Coronary artery (tissue), 2 donors: ENCODE results near the gene GFER.
"Not testable (repeated sequence)": the region's sequence is repeated elsewhere in the genome, so short reads cannot be mapped to it uniquely, and the experiment has no call there.

Experiments
- DNase-seq: peaks from one replicate; pipeline ENCODE4 v3.0.0-alpha.2; 2017; ENCODE audit warnings: low spot score
- H3K27ac ChIP-seq, 2 donors: fragments of 200-600 bp; sonication (generic); one replicate each; pipeline ENCODE4 v1.5.1; 2016 to 2019
- H3K4me3 ChIP-seq: fragments of 200-600 bp; sonication (generic); 2 replicates; pipeline ENCODE4 v1.5.1; 2016; ENCODE audit warnings: mild to moderate bottlenecking, moderate library complexity
- CTCF ChIP-seq: fragments of 200-600 bp; sonication (generic); IDR thresholded peaks from one replicate; pipeline ENCODE4 v1.5.1; 2019; ENCODE audit warnings: antibody characterized with exemption

Gene GFER

GRCh38 chr16:2033057-2033908 lies 49.3 kb downstream of the GFER start:
- Histone ChIP-seq H3K4me3 (peak overlapping the region; percentile 70), H3K27ac (peak overlapping the region; percentile 87 to 97)
- DNase-seq: peak; percentile 93
- no peak for TF ChIP-seq CTCF

GRCh38 chr16:2033909-2034695 lies 50.1 kb downstream of the GFER start:
- peak overlapping the region; percentile 87 to 97 for H3K27ac ChIP-seq
- peak overlapping the region; percentile 70 for H3K4me3 ChIP-seq
- not testable (repeated sequence) for DNase-seq

GRCh38 chr16:2034696-2035430 lies 50.9 kb downstream of the GFER start:
- Histone ChIP-seq H3K27ac (peak overlapping the region; percentile 81 to 97), H3K4me3 (peak overlapping the region; percentile 62)
- TF ChIP-seq CTCF: no peak
- no peak for DNase-seq

GRCh38 chr16:2035431-2036199 lies 51.6 kb downstream of the GFER start:
- TF ChIP-seq CTCF: no peak
- peak overlapping the region; percentile 81 to 97 for H3K27ac ChIP-seq
- peak overlapping the region; percentile 62 for H3K4me3 ChIP-seq
- DNase-seq: no peak

GRCh38 chr16:2036200-2036966 lies 52.4 kb downstream of the GFER start:
- H3K4me3 ChIP-seq: peak overlapping the region; percentile 62
- TF ChIP-seq CTCF: no peak
- DNase-seq: no peak
- H3K27ac ChIP-seq: peak overlapping the region; percentile 81 to 97

GRCh38 chr16:2037115-2037514 lies 53.1 kb downstream of the GFER start:
- TF ChIP-seq CTCF: no peak
- peak overlapping the region; percentile 81 to 97 for H3K27ac ChIP-seq
- no peak overlapping the region for H3K4me3 ChIP-seq
- DNase-seq: no peak
